Measurements from ENCODE around the gene FGF14.

The FGF14 gene

DNA sequence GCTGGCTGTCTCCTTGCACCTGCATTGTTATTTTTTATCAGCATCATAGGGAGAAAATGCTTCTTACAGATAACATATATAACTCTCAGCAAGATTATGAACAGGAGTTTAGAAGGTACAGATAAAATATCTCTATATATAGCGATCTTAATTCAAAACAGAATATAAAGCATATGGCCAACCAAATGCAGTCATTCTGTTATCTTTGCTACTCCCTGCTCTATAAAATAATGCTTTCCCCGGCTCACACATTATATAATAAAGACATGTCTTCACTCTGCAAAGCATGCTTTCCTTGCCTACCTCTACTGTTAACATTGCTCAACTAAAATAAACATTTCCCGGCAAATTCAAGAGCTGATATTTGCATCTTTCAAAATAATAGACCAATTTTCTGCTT is 161.7 kb downstream of the FGF14 start:
- FAIRE-seq: no peak

DNA sequence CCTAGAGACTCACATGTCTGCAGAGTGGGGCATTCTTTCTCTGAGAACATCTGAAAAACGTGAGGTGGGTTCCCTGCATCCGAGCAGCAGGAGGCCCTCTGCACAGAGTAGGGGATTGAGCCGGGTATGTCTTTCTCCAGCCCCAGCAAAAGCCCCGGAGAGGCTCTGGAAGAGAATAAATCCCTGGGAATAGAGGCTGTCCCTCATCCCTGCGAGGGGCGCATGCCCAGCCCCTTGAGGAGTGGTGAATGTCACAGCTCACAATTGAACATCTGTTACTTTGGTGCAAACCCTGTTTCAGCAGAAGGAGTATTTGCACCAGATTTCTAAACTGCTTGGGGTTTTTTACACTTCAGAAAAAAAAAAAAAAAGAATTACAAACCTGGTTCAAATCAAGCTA is 164.6 kb downstream of the FGF14 start:
- FAIRE-seq: no peak

DNA sequence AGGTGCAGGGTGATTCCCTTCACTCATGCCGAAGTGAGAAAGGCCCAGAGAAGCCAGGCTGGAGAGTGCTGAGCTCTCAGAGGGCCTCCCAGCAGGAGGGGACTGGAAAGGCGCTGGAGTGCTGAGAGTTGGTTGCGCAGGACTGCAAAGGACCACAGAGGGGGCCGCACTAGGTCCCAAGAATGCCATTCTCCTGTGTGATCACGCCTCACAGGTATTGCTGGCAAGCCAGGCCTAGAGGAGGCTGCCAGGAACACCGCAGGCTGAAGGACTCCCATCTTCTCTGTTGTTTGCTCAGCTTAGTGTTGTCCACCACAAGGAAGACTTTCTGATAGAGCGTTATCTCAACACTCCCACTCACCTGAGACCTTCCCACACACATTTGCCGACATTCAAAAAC is 165.0 kb downstream of the FGF14 start:
- FAIRE-seq: no peak

DNA sequence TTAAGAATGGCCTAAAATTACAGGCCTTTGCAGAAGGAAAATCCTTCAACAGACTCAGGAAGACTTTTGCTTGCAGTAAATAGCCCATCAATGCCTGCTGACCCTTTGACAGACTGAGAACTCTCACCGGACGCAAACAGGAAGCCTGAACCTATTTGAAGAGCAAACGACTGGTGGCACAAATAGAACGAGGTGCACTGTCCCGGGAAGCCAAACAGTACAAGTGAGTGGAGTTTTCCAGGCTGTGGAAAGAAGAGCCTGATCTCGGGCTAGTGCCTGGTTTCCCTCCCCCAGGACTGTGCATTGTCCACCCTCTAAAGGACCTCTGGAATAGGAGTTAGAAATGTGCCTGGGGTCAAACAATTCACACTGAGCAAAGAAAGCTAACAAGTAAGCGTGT is 165.5 kb downstream of the FGF14 start:
- FAIRE-seq: no peak

DNA sequence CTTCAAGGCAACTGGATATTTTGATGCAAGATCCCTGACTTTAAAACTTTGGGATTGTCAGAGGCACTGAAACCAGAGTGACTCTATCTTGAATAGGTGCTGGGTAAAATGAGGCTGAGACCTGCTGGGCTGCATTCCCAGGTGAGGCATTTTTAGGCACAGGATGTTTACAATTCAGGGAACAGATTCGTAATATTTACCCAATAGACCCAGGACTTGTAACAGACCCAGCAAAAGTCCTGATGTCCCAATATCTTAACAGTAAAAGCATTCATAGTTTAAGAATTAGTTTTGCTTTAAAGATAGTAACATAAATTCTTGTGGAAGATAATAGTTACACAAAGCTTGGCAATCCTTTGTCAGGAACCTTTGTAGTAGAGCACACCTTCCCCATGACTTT is 166.2 kb downstream of the FGF14 start:
- no peak for FAIRE-seq

DNA sequence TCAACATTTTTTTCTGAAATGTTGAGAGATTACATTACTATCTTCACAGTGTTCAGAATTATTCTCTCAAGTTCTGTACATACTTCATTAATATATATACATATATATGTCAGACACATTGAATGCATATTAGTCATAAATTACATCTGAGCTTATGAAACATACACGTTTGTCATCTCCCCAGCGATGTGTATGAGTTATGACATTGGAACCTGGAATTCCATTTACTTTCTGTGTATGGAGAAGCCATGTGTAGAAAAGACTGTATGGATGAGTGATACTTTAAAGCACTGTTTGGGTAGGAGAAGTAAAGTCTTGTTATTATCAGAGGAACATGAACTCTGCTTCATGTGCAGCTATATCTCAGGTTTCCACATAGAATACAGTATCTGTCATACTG is 167.2 kb downstream of the FGF14 start:
- FAIRE-seq: no peak

DNA sequence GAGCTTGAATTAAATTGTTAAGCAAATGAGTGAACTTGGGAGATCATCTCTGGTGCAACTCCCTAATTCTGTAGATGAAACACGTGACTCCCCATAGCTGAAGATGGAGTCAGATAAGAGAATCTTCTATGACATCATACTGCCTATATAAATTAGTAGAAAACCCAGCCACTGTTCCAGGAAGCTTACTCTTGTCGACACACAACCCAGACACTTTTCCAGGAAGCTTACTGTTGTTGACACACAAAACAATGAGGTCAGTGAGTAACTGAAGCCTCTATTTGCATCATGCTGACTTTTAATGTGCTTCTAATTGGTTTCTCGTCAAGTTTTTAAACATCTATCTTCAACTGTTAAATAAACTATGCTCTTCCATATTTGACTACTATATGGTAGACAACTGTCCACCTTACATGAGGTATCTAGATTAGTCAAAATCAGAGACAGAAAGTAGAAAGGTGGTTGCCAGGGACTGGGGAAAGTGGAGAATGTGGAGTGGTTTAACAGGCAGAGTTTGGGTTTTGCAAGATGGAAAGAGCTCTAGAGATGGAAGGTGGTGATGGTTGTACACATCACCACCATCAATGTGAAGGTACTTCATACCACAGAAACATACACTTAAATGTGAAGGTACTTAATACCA is 168.2 kb downstream of the FGF14 start:
- no peak for FAIRE-seq

DNA sequence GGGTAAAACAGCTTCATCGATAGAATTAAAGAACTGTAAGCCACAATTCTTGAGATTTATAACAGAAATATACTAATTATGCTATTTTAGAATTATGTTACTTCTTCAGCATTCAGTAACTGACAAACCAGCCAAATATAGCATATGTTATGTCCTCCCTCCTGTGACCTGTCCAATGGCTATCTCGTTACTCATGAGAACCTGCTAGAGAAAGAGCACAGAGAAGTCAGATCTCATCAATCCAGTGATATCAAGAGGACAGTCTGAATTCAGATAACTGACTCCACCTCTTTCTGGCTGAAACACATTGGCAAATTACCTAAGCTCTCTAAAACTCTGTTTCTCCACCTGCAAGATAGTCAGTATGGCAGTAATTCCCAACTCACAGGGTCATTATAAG is 170.4 kb downstream of the FGF14 start:
- no peak for FAIRE-seq

DNA sequence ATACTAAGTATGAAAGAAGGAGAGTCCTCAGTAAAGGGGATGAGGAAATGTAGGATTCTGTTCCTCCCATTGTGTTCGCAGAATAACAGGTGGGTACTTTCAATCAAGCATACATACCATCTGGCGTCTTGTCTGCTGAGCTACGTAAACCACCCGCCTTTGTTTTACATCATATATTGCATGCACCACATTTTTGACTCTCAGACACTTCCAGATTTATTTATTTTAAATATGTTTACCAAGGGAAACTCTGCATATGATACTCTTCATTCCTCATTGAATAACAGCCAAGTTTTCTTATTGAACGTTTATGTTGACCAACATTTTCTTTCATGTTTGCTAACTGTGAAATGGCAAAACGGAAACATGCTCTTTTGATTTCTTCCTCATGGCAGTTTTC is 174.1 kb downstream of the FGF14 start:
- FAIRE-seq: no peak

DNA sequence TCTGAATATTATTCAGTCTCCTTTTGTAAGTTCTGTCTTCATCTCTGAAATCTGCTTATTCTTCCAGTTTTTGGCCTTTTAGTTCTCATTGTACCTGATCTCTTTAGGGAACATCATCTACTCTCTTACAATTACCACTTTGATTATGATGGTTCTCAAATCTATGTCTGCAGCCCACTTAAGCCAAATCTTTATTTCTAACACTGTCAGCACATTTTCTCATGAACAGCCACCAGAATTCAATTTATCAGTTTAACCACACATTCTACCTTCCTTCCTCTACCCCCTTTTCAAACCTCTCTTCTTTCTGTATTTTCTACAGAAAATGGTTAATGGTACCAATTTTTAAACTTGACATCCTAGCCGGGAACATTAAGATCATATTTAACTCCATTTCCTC is 175.3 kb downstream of the FGF14 start:
- no peak for FAIRE-seq

DNA sequence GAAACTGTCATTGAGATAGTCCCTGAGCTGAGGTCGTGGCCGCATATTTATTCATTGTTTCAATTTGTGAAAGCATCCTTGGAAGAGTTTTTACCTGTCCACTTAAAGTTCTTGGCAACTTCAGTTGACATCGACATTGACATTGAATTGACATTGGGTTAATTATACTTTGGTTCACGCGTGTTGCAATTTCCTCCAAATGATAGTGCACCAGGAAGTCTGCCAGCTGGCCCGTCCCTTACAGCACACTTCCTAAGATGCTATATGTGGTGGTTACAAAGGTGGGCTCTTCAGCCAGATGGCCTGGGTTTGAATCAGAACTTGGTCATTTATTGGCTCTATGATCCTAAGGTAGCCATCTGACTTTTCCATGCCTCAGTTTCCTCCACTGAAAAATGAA is 176.0 kb downstream of the FGF14 start:
- no peak for FAIRE-seq

DNA sequence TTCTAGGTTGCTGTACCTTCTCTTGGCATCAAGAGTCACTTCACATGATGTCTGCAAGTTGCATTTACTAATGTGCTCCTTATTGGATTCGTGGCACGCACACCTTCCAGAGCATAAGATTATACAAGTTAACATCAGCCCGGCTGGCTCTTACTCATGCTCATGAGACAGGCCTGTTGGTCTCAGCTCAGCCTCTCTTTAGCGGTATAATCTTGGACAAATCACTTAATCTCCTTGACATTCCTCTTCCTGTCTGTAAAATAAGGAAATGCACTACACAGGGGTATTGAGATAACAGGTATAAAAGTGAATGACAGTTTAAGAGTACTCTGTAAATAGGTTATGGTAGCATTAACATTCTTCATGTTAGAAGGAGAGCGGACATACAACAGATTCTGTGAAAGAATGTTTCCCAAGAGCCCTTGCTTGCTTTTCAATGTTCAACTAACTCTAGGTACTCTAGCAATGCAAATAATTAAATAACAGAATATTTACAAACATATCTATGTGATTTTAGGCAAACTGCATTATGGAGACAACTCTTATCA is 181.1 kb downstream of the FGF14 start:
- FAIRE-seq: no peak

DNA sequence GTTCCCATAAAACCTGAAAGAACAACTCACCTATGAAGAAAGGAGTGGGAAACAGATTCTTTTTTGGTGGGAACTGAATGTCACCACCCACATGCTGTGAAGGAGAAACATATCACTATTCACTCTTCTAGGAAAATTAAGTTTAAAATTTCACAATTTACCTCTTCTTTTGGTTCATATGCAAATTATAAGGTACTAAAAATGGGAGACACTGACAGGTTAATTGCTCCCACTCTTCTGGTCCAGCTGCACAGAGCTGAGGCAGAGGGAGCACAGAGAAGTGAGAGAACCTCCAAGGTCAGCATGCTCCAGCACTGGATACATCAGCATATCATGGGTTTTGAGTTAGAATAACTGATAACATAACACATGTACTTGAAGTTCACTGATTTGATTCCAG is 186.9 kb downstream of the FGF14 start:
- no peak for FAIRE-seq

DNA sequence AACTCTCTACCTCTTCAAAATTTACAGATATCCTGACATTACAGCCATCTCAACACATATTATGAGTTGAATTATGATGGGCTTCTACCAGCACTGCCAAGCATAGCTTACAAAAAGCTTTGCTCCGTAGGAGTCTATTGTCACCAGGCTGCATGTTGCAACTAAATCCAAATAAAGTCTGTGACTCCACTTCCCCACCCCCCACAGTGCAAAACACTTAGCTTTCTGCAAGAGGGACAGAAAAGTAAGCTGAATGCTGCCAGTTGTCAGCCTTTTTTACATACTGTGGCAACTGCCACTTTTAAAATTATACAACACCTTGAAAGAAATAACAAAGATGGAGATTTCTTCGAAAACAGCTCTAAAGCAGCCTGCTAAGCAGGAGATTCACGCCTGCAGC is 189.1 kb downstream of the FGF14 start:
- FAIRE-seq: no peak

DNA sequence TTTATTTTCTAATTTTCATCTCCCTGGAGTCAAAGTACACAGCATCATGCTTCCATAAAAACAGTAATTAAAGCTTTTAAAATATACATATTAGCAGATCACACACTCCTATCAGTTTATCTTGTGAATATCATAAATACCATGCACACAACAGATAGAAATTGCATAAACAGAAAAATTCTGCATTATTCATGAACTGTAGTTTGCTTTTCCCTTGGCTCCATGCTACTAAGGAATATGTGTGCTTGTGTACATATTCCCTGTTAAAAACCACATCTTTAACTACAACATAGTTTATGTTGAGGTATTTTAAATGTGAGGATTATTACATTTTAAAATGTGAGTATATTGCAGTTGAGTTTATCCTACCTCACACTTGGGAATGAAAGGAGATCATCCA is 193.5 kb downstream of the FGF14 start:
- no peak for FAIRE-seq

DNA sequence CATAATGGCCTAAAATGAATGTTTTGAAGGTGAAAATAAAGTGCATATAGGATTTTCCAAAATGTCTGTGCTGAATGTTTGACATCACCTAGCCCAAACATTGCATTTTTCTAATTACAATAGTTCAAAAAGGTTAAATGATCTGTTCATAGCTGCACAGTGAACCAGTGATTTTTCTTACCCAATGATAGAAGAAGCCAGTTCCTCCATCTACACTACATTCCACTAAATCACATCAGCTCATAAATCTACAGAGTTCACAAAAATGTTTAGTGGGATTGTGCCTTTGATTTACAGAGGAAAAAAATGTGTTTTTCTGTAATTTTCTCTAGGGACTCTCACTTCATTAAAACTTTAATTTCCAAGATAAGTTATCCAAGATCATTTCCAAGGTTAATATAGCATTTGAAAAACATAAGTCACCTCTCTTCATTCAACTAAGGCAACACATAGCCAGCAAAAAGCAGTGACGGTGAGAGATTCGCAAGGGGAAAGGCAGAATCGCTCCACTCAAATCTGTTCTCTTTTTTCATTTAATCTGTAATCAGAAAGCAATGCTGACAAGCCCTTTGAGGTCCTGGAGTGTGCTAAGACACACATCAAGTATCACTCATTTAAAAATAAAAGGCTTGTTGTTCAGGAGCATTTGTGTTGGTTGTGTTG is 194.0 kb downstream of the FGF14 start:
- no peak for FAIRE-seq

DNA sequence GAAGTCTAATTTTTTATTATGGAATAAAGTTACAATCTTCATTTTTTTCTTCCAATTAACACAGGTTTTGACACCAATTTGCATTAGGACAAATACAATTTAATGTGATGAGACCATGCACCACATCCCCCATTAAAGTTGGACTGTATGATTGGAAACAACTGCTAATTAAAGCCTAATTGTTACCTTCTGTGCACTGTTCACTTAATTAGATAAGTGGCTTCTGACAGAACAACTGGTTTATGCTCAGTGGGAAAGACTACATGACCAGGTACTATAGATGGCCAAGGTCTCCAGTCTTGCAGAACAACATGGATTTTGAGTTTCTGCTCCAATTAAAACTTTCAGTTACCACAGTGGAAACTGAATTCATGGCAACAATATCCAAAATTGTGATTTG is 198.1 kb downstream of the FGF14 start:
- no peak for FAIRE-seq

DNA sequence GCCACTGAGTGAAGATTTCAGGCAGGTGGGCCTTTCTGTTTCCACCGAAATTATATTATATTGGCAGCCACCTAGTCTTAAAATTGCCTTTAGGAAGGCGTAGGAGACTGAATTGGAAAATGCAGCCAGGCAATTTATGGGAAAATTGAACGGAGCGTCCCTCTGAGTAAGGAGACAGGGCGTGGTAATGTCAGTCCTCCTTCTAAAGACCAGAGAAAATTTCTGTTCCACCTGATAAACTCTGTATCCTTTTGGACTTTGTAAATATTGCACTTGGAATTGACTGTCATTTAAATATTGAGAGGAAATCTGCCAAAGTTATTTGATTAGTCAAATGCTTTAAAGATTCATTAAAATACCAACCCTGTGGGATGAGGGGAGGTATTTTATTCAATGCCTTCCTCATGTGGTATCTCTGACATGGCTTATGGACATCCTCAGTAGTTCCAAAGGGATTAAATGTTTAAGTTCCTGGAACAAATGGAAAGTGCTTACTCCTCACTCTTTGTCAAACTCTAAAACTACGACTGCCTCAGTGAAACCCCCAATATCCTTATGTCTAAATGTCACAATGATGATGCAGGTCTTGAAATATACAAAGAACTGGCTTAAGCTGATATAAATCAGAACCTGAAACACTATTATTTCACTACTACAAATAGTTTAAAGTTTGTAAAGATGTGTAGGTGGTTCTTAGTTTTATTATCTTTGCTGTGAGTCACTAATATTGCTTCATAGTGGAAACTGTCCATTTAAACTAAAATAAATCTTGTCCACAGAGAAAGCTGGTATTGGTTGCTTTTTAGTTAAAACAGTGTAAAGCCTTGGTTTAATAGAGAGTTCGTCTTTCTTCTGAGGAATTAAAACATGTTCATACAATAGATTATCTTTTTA is 203.2 kb downstream of the FGF14 start:
- no peak for FAIRE-seq

DNA sequence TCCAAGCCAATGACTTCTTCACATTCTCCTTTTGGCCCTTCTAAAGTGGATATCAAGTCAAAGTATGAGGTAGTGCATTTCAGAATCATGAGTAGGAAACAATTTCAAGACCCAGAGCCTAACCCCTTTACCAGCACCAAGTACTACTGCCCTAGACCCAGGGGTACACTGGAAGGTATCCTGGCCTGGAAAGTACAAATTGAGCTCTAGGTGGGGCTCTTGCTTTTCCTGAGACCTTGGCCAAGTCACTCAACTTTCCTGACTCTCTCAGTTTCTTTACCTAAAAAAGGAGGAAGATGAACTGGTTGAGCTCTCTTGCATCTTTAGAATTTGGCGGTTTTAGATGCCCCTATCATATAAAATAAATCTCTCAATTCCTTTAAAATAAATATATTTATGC is 204.7 kb downstream of the FGF14 start:
- no peak for FAIRE-seq

DNA sequence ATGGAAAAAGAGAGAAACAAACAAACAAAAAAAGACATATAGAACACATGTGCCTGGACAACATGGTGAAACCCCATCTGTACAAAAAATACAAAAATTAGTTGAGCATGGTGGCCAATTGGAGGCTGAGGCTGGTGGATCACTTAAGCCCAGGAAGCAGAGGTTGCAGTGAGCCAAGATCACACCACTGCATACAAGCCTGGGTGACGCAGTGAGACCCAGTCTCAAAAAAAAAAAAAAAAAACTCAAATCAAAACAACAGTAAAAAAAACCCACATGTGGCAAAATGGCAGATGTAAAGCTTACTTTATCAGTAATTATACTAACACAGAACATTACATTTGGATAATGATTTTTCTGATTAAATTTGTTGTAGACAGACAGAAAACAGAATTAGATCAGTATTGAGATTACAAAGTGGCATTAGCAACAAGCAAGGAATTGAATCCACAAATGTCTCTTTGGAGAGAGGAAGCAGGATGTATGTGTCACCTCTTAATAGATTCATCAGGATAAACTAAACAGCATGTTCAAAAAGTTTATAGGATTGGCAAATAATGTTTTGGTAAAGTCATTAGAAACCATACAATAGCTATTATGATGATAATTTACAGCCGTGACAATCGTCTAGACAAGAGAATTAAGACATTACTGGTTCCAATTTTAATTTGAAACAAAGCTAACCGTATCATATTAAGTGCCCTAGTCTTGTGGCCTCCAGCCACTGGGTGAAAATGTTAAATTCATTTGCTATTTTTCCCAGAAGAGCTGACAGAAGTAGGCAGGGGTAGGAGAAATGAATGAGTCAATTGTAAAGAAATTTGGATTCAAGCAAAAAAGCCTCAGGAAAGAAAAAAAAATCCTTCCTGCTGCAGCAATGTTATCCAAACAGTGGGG is 206.0 kb downstream of the FGF14 start:
- FAIRE-seq: no peak

DNA sequence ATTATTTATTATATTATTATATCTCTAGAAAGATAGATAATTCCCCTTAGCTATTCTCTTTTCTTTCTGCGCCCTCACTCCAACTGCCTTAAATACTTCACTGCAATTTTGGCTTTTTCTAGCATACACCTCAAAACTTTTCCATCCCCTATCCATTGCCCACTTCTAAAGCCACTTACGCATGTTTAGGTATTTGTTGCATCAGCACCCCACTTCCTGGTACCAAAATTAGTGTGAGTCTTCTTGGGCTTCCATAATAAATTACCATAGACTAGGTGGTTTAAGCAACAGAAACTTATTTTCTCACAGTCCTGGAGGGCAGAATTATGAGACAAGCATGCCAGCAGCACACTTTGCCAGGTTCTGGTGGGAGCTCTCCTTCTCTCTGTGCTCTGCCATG is 209.0 kb downstream of the FGF14 start:
- FAIRE-seq: no peak

DNA sequence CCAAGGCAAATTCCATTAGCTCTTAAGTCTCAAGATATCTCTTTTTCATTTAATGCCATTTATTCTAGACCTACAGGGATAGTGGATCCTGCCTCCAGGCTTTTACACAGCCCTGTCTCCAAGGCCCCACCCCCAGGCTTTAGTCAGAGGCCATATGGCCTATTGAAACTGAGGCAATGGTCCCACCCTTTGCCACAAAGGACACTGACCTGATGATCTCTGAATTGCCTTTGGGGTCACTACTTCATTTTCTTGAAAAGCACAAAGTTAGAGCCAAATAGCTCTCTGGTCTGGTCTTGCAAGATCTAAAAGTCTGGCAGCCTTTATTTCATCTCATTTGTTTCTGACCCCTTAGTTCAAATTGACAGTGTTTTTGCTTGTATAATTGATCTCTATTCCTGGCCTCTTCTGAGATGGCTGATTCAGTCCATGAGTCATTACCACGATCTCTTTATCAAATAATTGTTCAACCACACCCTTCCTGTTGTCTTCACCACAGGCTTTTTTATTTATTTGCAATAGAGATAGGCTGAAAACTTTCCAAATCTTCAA is 209.8 kb downstream of the FGF14 start:
- no peak for FAIRE-seq

Data from colon (tissue), 2 donors.